DOHH2 (cell line): Measurements from ENCODE around the gene STING1.
"Not testable (repeated sequence)": the region's sequence is repeated elsewhere in the genome, so short reads cannot be mapped to it uniquely, and the experiment has no call there.

Experiments used
- H3F3A ChIP-seq: fragments of 200-600 bp; sonication (generic), shearing (Covaris generic); 2 replicates; pipeline ENCODE4 v1.6.0; 2016; ENCODE audit warnings: antibody characterized with exemption, mild to moderate bottlenecking; ENCODE audit not compliant: control insufficient read depth, insufficient read depth
- H3K27ac ChIP-seq: fragments of 200-600 bp; sonication (generic); 2 replicates; pipeline ENCODE4 v1.5.1; 2014; ENCODE audit warnings: low read depth, mild to moderate bottlenecking, low read length, moderate library complexity
- H3K27me3 ChIP-seq: fragments of 200-600 bp; sonication (generic); 2 replicates; pipeline ENCODE4 v1.6.1; 2014; ENCODE audit warnings: mild to moderate bottlenecking, low read length, mixed read lengths; ENCODE audit not compliant: control insufficient read depth
- H3K36me3 ChIP-seq: fragments of 200-600 bp; sonication (generic); 2 replicates; pipeline ENCODE4 v1.6.1; 2014; ENCODE audit warnings: mild to moderate bottlenecking, low read length, moderate library complexity, mixed read lengths; ENCODE audit not compliant: control insufficient read depth
- H3K4me1 ChIP-seq: fragments of 200-600 bp; sonication (generic); 2 replicates; pipeline ENCODE4 v1.6.1; 2014; ENCODE audit warnings: mild to moderate bottlenecking, low read length, mixed read lengths; ENCODE audit not compliant: control insufficient read depth
- H3K4me2 ChIP-seq: fragments of 200-600 bp; sonication (generic); 2 replicates; pipeline ENCODE4 v1.6.0; 2014; ENCODE audit warnings: mild to moderate bottlenecking, low read length, moderate library complexity
- H3K4me3 ChIP-seq: fragments of 200-600 bp; sonication (generic); 2 replicates; pipeline ENCODE4 v1.5.1; 2014; ENCODE audit warnings: mild to moderate bottlenecking, low read length, mixed read lengths
- H3K79me2 ChIP-seq: fragments of 200-600 bp; sonication (generic); 2 replicates; pipeline ENCODE4 v1.6.1; 2014; ENCODE audit warnings: mild to moderate bottlenecking, low read length, mixed read lengths; ENCODE audit not compliant: control insufficient read depth
- H3K9me2 ChIP-seq: fragments of 200-600 bp; sonication (generic); replicated peaks from 2 replicates; pipeline ENCODE4 v1.6.1; 2014; ENCODE audit warnings: mild to moderate bottlenecking, low read length, mixed read lengths; ENCODE audit not compliant: control insufficient read depth
- H3K9me3 ChIP-seq: fragments of 200-600 bp; sonication (generic); 2 replicates; pipeline ENCODE4 v1.6.1; 2014; ENCODE audit warnings: antibody characterized with exemption, low read length, mixed read lengths; ENCODE audit not compliant: control insufficient read depth, insufficient read depth
- H4K20me1 ChIP-seq: fragments of 200-600 bp; sonication (generic); 2 replicates; pipeline ENCODE4 v1.6.0; 2014; ENCODE audit warnings: low read depth, mild to moderate bottlenecking, antibody characterized with exemption, low read length, moderate library complexity; ENCODE audit not compliant: control insufficient read depth, insufficient read depth
- CTCF ChIP-seq: fragments of 200-600 bp; sonication (generic); IDR thresholded peaks from one replicate; pipeline ENCODE4 v1.5.1; 2014; ENCODE audit warnings: antibody characterized with exemption, mild to moderate bottlenecking, low read depth, low read length; ENCODE audit not compliant: poor library complexity, severe bottlenecking
- EZH2phosphoT487 ChIP-seq: fragments of 200-600 bp; sonication (generic); IDR thresholded peaks from 2 replicates; pipeline ENCODE4 v1.6.1; 2017; ENCODE audit warnings: borderline replicate concordance, mild to moderate bottlenecking, antibody characterized with exemption, low read length, moderate library complexity, mixed read lengths

Gene STING1

DNA sequence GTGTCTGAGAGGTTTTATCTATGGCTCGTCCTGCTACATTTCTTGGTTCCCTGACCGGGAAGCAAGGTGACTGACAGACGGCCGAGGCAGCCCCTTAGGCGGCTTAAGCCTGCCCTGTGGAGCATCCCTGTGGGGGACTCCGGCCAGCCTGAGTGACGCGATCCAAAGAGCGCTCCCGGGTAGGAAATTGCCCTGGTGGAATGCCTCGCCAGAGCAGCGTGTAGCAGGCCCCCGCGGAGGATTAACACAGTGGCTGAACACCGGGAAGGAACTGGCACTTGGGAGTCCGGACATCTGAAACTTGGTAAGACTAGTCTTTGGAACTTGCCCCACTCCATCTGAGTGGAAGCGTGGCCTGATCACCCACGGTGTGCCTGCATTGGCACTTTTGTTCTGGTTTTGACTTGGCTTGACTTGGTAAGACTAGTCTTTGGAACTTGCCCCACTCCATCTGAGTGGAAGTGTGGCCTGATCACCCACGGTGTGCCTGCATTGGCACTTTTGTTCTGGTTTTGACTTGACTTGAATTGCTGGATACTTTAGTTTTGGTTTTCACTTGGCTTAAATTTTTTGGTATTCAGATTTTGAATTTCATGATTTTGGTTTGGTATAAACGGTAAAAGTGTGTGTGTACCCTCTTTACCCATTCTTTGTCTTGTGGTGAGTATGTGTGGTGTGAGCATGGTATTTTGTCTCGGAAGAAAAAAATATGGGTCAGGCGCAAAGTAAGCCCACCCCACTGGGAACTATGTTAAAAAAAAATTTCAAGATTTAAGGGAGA is 43.9 kb upstream of the STING1 start:
- not testable (repeated sequence) for H3K9me3 ChIP-seq, H3K27me3 ChIP-seq, H4K20me1 ChIP-seq, H3K36me3 ChIP-seq, H3F3A ChIP-seq, H3K79me2 ChIP-seq, H3K9me2 ChIP-seq
- Histone ChIP-seq H3K4me1 (peaks cover 47% of the 10 kb centered on the region), H3K4me2 (peak overlapping the region; percentile 60), H3K27ac (peak overlapping the region; percentile 56), H3K4me3 (peak overlapping the region; percentile 61)

GRCh38 chr5:139525586-139526308 is 43.2 kb upstream of the STING1 start:
- H3K79me2 ChIP-seq, H3K9me2 ChIP-seq, H3K36me3 ChIP-seq, H3K9me3 ChIP-seq, H3K27me3 ChIP-seq, H3F3A ChIP-seq, H4K20me1 ChIP-seq: not testable (repeated sequence)
- Histone ChIP-seq H3K4me2 (peak overlapping the region; percentile 60), H3K4me3 (peak overlapping the region; percentile 61), H3K4me1 (peaks cover 47% of the 10 kb centered on the region), H3K27ac (peak overlapping the region; percentile 56)

GRCh38 chr5:139524940-139525585 is 42.5 kb upstream of the STING1 start:
- Histone ChIP-seq H3K79me2 (peaks cover 3% of the 10 kb centered on the region; the same call in 1 of the 2 replicates), H3K9me2 (no peaks in the 10 kb centered on the region), H3K4me1 (peaks cover 47% of the 10 kb centered on the region), H4K20me1 (no peaks in the 10 kb centered on the region), H3K4me3 (peak overlapping the region; percentile 34), H3K9me3 (no peaks in the 10 kb centered on the region), H3K27me3 (no peaks in the 10 kb centered on the region), H3K36me3 (peaks cover 6% of the 10 kb centered on the region), H3F3A (no peaks in the 10 kb centered on the region), H3K4me2 (peak overlapping the region; percentile 60), H3K27ac (peak overlapping the region; percentile 56)
- TF ChIP-seq EZH2phosphoT487, result no peak
- no peak for TF ChIP-seq CTCF

GRCh38 chr5:139524446-139524845 is 41.9 kb upstream of the STING1 start:
- no peak overlapping the region for H3K4me3 ChIP-seq
- H3K9me3 ChIP-seq, result no peaks in the 10 kb centered on the region
- no peaks in the 10 kb centered on the region for H3F3A ChIP-seq
- no peaks in the 10 kb centered on the region for H3K27me3 ChIP-seq
- no peaks in the 10 kb centered on the region for H4K20me1 ChIP-seq
- no peaks in the 10 kb centered on the region for H3K9me2 ChIP-seq
- peaks cover 6% of the 10 kb centered on the region for H3K36me3 ChIP-seq
- H3K4me1 ChIP-seq, result peaks cover 47% of the 10 kb centered on the region
- peak overlapping the region; percentile 60 for H3K4me2 ChIP-seq
- H3K27ac ChIP-seq, result no peak overlapping the region
- TF ChIP-seq EZH2phosphoT487, result no peak
- TF ChIP-seq CTCF, result no peak
- peaks cover 3% of the 10 kb centered on the region; the same call in 1 of the 2 replicates for H3K79me2 ChIP-seq
